OCI-LY3 (cell line): ENCODE measurements around the gene ACBD6.

Experiments used
- EZH2phosphoT487 ChIP-seq: fragments of 200-600 bp; shearing (Covaris generic); IDR thresholded peaks from 2 replicates; pipeline ENCODE4 v1.6.1; 2018; ENCODE audit warnings: antibody characterized with exemption, mixed run types, low read depth
- TF ChIP-seq, protein P1 (sequence below): fragments of 200-600, 300-600 bp; sonication (generic); IDR thresholded peaks from 2 replicates; pipeline ENCODE4 v1.5.1; 2014; ENCODE audit warnings: antibody characterized with exemption, low read length, low read depth

DNA sequence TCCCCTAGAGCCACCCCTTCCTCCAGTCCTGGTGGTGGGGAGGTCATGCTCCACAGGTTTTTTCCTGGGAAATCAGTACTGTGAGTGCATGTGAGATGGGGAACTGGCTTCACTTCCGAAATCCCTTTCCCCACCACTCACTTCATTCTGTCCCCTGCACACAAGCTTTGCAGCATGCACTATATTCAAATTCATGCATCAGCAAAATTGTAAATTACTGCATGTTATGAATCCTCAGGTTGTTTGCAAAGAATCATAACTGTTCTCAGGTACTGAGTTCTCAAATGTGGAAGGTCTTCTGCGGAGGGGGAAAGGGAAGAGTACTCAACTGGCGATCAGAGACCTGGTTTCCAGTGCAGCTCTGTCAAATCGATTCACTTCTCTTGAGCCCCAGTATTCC lies 230.0 kb downstream of the ACBD6 start:
- TF ChIP-seq, protein P1, sequence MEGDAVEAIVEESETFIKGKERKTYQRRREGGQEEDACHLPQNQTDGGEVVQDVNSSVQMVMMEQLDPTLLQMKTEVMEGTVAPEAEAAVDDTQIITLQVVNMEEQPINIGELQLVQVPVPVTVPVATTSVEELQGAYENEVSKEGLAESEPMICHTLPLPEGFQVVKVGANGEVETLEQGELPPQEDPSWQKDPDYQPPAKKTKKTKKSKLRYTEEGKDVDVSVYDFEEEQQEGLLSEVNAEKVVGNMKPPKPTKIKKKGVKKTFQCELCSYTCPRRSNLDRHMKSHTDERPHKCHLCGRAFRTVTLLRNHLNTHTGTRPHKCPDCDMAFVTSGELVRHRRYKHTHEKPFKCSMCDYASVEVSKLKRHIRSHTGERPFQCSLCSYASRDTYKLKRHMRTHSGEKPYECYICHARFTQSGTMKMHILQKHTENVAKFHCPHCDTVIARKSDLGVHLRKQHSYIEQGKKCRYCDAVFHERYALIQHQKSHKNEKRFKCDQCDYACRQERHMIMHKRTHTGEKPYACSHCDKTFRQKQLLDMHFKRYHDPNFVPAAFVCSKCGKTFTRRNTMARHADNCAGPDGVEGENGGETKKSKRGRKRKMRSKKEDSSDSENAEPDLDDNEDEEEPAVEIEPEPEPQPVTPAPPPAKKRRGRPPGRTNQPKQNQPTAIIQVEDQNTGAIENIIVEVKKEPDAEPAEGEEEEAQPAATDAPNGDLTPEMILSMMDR, result no peak
- no peak for TF ChIP-seq EZH2phosphoT487
